Fibroblast of peridontal ligament (primary cell): ENCODE results near the gene STAT3.
"Not testable (repeated sequence)": the region's sequence is repeated elsewhere in the genome, so short reads cannot be mapped to it uniquely, and the experiment has no call there.

ENCODE experiments used
- DNase-seq: peaks from one replicate; pipeline ENCODE4 v3.0.0-alpha.2; 2010; ENCODE audit errors: extremely low read depth

STAT3 gene

DNA sequence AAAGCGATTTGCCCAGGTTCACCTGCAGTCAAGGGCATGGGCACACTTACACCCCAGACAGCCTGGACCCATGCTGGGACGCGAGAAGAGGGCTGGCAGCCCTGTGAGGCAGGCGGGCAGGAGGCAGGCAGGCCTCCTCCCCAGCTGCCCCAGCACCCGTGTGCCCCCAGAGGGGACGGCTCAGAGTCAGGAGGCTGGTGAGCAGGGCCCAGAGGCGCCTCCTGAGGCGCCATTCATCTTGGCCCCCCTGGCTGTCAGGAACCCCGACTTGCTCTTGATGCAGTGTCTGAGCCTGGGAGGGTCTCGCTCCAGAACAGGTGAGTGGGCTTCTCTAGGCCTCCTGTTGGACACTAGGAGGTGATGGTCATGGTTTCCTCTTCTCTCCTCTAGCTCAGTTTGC lies 88.9 kb downstream of the STAT3 start:
- DNase-seq, result not testable (repeated sequence)

DNA sequence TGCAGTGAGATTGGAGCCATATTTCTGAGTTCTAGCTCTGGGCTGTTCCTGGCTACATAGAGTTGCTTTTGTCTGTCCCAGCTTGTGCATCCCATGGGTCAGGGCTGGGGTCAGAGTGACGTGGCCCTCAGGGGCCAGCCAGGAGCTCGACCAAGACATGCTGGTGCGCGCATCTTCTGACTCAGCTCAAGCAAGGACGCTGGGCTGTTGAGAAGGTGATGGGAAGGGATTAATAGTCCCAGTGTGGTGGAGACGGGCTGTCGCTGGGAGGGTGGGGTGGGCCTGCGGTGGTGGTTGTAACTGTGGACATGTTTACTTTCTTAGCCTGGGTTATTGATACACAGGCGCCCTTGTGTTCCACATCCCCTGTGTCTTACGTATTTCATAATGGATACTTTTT lies 90.5 kb downstream of the STAT3 start:
- not testable (repeated sequence) for DNase-seq

DNA sequence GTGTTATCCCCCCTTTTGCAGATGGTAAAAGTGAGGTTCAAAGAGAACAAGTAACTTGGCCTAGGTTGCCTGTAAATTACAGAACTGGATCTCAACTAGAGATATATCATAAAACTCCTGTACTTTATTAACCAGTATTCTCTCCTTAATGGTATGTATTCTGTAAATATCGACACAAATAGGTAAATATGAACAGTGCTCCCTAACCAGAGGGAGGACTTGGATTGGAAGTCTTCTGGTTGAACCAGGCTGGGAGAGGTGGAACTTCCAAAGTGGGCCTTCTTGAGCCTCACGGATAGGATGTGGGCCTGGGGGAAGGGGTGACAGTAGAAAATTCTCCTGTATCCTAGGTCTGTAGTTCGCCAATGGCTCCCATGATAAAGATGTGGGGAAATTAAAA lies 92.2 kb downstream of the STAT3 start:
- DNase-seq, result no peak

DNA sequence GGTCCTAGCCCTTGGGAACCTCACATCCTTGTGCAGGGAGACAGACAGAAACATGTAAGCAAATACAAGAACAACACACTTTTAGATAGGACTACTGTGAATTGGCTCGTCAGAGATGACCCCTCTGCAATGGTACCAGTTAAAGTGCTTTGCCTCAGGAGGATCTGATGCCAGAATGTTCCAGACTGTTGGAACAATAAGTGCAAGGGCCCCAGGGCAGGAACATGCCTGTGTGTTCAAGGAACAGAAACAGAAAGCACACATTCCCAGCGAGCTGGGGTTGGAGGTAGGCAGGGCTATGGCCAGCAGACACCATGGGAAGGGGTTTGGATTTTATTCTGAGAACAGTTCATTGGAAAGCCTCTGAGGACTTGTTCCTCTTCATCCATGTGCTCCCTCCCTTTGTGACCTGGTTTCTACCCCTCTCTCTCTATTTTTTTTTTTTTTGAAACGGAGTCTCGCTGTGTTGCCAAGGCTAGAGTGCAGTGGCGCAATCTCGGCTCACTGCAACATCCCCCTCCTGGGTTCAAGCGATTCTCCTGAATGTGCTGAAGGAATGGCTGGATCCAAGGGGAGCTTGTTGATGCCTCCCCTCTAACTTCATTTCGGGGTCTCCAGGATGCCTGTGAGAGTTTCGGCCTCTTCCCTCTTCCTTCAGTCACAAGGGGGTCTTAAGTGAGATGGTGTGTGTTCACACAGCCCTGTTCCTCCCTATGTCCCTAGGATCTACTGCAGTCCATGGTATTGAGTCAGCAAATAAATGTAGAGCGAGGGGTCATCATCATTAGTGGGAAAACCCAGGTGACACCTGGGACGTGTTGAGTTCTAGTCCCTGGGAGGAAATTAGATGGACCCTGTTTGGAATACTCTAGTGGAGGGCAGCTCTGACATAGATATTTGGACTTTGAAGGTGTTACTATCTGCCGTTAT lies 93.5 kb downstream of the STAT3 start:
- no peak for DNase-seq

DNA sequence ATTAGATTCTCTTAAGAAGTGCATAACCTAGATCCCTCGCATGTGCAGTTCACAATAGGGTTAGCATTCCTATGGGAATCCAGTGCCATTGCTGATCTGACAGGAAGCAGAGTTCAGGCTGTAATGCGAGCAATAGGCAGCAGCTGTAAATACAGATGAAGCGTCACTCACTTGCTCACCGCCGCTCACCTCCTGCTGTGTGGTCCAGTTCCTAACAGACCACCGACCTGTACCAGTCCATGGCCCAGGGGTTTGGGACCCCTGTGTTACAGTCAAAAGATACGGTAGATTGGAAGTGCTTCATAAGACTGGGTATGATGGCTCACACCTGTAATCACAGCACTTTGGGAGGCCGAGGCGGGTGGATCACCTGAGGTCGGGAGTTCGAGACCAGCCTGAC lies 97.1 kb downstream of the STAT3 start:
- DNase-seq, result no peak

DNA sequence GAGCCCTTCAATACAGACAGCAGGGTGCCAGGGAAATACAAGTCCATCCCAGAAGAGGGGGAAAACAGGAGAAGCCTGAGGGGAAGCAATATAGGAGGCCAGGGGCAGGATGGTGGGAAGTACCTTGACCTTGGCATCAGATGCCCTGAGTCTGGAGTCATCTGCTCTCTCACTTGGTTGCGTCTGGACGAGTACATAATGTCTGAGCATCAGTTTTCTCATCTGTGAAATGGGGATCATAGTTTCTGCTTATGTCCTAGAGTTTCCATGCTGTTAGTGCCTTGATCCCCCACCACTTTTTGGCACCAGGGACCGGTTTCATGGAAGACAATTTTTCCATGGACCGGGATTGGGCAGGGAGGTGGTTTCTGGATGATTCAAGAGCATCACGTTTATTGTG lies 97.7 kb downstream of the STAT3 start:
- DNase-seq, result no peak

DNA sequence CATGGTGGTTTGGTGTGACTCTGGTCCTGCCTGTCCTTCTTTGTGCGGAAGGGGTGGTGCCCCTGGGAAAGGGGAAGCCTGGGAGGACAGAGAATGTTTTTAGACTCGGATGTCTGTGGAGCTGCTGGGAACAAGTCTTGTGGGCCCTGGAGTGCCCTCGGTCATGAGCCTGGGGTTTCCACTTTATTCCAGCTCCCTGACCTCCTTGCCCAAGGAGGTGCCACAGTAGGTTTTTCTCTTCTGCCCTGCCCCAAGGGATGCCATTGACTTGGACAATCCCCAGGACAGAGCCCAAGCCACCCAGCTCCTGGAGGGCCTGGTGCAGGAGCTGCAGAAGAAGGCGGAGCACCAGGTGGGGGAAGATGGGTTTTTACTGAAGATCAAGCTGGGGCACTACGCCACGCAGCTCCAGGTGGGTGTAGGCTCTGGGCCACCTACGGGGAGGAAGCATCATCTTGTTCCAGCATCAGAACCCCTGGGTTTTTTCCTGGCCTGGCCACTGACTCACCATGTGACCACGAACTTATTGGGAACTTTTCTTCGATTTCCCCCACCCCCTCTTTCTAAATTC lies 98.5 kb downstream of the STAT3 start:
- no peak for DNase-seq

DNA sequence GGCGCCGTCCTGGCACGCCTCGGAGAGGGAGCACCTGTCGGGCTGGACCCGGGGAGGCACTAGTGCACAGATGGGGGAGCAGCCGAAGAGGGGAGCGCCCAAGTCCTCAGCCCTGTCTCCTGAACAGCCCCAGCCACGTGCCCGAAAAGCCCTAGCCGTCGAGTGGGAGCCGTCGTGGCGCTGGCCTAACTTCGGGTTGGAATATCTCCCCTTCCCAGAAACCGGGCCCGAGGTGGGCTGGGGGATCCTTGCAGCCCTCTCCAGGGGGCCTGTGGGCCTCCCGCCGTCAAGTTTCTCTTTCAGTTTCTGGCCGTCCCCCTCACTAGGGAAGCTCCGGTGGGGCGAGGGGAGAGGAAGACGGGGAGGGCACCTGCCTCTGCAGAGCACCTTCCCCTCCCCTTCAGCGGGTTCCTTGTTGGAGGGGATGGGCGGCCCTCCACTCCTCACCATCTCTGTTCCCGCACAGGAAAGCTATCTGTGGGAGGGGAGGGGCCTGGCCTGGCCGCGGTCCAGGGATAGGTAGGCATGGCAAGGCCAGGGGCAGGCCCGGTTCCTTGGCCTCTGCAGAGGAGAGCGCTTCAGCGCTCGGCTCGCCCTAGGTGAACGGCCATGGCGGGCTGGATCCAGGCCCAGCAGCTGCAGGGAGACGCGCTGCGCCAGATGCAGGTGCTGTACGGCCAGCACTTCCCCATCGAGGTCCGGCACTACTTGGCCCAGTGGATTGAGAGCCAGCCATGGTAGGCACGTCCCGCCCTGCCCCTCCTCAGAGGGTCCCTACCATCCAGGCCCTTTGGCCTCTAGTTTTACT lies 99.2 kb downstream of the STAT3 start:
- DNase-seq, result no peak

DNA sequence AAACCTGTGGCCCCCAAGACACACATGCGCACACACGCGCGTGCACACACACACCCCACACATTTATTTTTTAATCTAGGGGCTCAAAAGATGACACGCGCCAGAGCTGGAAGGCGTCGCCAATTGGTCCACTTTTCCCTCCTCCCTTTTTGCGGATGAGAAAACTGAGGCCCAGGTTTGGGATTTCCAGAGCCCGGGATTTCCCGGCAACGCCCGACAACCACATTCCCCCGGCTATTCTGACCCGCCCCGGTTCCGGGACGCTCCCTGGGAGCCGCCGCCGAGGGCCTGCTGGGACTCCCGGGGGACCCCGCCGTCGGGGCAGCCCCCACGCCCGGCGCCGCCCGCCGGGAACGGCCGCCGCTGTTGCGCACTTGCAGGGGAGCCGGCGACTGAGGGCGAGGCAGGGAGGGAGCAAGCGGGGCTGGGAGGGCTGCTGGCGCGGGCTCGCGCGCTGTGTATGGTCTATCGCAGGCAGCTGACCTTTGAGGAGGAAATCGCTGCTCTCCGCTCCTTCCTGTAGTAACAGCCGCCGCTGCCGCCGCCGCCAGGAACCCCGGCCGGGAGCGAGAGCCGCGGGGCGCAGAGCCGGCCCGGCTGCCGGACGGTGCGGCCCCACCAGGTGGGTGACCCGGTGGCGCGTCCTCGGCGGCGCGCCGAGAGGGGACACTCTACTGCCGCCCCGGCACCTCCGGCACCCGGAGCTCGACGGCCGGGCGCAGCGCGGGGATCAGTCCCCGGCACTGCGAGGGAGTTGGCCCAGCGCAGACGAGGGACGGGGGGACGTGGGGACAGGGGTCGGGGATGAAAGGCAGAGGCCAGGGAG lies 100.1 kb downstream of the STAT3 start, which contains the start of gene STAT5A:
TSS of gene STAT5A (plus strand) at position 522 of the 826 bp plus-strand sequence. CDS start 914 bp downstream, outside the sequence.
- peak; percentile 80 for DNase-seq

DNA sequence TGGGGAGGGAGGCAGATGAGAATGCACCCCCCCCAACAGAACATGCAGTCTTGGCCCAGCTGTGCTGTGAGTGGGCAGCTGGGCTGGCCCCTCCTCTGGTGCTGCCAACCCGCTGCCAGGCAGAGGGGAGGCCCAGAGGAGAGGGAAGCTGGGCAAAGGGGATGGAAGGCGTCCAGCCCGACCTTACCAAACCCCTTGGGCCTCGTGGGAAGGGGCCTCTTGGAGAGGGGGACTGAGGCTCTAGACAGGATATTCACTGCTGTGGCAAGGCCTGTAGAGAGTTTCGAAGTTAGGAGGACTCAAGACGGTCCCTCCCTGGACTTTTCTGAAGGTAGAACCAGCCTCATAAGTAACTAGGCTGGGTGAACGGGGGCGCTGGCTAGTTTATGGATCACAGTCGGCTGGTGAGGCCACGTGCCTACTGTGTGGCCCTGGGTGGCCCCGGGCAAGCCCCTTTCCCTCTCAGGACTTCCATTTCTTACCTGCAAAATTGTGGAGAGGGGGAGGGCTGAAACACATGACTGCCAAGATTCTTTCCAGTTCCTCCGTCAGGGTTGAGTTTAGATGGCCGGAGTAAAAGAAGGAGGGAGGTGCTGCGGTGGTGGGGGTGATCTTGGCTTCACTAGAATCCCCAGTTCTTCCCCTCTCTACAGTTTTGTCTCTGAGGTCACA lies 100.8 kb downstream of the STAT3 start:
- DNase-seq, result peak; percentile 50

DNA sequence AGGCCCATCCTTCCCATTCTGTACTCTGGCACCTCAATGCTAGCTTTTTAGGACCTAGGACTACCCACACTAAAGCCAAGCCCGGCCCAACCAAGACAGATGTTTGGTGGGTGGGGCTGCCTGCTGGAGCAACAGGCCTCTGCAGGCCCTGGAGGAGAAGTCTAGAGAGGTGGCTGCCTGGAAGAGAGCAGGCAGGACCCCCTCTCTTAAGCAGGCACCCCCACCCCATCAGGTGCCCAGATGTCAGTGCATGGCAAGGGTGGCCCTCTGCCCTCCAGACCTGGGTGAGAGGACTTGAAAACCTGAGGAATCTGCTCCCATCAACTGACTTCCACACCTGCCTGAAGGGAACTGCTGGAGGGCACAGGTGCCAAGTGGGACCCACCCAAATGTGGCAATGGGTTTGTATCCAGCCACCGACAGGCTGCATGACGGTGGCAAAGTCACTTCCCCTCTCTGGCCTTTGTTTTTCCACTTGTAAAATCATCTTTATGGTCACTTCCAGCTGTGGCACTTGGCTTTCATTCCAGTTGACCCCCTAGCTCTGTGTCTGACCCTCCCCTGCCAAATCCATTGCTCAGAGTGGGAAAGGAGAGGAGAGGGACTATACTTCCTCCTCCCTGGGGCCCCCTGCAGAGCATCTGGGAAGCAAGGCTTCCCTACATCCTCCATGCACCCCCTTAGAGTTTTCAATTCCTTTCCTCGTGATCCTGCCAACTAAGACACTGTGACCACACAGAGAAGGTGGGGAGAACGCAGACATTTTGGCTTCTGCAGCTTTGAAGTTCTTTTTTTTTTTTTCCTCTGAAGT lies 101.6 kb downstream of the STAT3 start:
- DNase-seq, result peak; percentile 30

DNA sequence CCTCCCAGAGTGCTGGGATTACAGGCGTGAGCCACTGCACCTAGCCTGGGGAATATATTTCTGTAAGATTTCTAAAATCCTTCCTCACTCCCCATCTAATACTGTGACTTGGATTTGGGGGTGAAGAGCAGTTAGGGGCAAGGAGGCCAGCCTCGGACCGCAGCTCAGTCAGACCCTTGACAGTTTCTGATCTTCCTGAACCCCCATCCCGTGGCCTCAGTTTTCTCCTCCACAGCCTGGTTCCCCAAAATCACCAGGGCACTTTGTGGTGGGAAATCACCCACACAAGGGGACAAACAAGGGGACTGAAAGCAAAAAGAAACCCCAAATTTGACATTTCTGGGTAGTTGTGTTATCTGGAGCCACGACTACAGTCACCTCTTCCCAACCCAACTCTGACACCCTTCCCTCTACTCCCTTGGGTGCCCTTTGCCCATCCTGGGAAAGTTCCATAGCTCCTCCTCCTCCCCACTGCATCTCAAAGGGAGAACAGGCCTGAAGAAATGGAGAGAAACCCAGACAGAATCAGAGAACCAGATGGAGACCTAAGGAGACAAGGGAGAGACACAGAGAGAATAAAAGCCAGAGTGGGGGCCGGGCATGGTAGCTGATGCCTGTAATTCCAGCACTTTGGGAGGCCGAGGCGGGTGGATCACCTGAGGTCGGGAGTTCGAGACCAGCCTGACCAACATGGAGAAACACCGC lies 102.7 kb downstream of the STAT3 start:
- no peak for DNase-seq

DNA sequence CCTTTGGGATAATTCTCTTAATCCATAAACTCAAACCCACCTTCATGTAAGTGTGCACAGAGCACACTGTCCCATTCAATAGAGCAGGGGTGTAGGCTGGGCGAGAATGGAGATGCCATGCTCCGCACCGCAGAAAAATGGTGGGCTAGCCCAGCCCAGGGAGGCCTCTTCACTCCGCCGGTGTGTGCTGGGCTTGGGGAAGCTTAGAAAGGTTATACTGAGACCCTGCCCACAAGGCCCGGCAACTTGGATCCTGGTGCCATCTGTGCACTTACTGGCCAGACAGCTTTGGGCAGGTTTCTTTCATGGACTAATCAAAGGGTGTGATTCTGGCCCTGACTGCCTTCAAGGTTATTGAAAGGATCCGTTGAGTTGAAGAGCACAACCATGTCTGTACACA lies 103.7 kb downstream of the STAT3 start:
- DNase-seq, result no peak

DNA sequence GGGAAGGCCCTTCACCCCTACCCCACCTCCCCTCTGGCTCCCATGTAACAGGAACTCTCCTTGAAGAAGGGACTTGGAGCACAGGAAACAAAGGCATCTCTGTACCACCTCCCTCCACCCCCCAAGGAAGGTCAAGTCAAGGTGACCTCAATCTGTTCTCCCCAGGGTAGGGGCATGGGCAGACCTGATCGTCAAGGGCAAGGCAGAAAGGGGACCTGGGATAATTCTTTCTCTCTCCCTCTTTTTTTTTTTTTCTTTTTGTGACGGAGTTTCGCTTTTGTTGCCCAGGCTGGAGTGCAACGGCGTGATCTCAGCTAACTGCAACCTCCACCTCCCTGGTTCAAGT lies 104.2 kb downstream of the STAT3 start:
- no peak for DNase-seq

DNA sequence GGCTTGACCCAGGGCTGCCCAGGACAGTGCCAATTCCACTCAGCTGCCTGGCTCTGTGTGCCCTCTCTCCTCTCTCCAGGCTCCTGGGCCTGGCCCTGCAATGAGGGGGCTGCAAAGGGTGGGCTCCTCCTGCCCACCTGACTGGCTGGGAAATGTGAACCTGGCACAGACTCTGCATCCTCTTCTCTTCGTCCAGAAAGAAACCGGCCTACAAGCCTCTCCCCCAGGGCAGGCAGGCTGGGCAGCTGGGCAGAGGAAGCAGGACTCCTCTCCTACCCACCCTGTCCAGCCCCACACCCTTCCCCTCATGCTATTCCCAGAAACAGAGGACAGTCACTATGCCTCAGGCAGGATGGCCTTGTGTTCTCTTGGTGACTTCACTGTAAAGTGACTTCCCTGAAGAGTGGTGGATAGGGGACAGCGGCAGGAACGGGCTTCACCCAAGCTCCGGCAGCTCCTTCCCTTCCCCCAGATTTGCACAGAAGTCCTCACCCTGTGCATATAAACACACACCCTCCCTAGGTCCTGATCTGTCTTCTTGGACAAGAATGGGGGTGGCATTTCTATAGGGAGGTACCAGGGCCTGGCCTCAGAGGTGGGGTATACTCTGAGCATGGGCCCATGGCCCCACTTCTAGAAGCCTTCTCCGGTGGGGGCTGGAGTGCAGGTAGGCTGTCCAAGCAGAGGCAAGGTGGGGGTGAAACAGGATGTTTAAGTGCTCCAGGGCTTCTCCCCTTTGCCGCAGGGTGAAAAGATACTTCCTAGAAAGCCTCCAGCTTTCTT lies 104.8 kb downstream of the STAT3 start:
- DNase-seq, result no peak

DNA sequence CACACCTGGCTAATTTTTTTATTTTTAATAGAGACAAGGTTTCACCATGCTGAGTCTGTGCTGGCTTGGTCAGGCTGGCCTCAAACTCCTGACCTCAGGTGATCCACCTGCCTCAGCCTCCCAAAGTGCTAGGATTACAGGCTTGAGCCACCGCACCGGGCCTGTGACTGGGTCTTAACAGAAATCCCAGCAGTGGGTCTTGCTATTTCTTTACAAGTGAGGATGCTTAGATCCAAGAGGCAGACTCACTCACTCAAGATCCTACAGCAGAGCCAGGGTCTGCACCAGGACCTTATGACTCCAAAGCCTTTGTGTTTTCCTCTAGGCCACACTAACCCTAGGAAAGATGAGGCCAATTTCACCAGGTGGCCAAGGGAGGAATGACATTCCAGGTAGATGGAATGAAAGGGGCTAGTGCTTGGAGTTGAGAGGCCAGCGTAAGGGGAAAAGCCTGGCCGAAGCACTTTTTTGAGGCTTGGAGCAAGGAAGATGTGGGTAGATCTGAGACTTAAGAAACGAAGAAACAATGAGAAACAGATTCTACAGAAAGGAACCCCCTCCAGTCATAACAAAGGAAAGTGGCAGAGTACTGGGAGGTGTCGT lies 105.7 kb downstream of the STAT3 start:
- DNase-seq, result no peak

DNA sequence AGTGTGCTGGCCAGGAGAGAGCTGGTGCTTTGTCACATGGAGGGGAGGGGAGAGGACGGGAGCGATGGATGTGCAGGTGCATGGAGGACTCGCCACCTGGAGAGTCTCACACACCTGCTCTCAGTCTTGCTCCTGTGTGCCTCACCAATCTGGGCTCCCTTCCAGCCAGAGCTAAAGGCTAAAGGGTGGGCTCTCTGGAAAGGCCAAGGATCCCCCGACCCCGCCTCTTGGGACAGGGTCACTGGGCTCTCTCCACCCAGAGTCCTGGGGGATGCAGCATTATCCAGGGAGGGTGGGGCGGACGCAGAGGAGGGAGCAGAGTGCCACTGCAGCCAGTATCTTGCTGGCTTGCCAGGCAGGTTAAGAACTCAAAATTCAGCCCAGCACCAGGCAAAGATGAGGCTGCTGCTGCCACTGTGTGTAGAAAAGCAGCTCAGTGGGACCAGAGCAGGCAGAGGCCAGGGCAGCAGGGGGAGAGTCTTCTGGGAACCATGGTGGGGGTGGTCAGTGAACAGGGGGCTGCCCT lies 106.6 kb downstream of the STAT3 start:
- DNase-seq, result no peak
